ENCODE measurements around the gene CCDC91.

DNA sequence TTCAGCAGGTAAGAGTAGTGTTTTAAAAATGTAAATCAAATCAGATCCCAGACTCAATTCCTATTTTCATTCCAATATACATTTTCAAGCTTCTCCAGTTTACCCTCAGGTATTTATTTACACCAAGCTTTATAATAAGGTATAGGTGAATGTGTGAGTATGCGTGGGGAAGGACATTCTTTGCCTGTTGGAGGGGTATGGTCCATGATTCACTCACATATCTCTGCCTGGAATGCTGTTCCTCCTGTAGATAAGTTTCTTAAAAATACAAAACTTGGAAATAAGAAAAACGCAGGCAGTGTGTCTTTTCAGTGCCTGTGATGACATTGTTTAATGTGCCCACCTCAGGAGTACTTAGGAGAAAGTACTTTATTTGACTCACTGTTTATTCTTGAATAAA, 118.6 kb downstream of the CCDC91 start:
- TF ChIP-seq, protein P1, sequence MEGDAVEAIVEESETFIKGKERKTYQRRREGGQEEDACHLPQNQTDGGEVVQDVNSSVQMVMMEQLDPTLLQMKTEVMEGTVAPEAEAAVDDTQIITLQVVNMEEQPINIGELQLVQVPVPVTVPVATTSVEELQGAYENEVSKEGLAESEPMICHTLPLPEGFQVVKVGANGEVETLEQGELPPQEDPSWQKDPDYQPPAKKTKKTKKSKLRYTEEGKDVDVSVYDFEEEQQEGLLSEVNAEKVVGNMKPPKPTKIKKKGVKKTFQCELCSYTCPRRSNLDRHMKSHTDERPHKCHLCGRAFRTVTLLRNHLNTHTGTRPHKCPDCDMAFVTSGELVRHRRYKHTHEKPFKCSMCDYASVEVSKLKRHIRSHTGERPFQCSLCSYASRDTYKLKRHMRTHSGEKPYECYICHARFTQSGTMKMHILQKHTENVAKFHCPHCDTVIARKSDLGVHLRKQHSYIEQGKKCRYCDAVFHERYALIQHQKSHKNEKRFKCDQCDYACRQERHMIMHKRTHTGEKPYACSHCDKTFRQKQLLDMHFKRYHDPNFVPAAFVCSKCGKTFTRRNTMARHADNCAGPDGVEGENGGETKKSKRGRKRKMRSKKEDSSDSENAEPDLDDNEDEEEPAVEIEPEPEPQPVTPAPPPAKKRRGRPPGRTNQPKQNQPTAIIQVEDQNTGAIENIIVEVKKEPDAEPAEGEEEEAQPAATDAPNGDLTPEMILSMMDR (IDR thresholded peaks at IDR 0.05; ENCODE audit: low read depth, low read length): no peak
- TF ChIP-seq EZH2phosphoT487 (IDR thresholded peaks at IDR 0.05; ENCODE audit: low read depth): no peak
